HCT116 (cell line): ENCODE data around the gene MPC1. TPM values are rescaled to one million over a fixed set of nuclear protein-coding genes. Genes with fewer than 3 reads are reported as not detected.

Experiments used
- ATAC-seq: fragments of 200-7000 bp; cut with Tn5 transposase; 2 replicates; pipeline ENCODE4 v1.9.1; 2020; ENCODE audit warnings: mild to moderate bottlenecking, moderate library complexity
- BruUV-seq: library from RNA; stranded (reverse); fragments of 400-500 nt; replicated peaks from 2 replicates; lab custom pipeline; 2021; lab: Mats Ljungman, UMichigan
- CTCF ChIA-PET: fragments of 300-600 bp; sonication (Branson Sonifier 250); formaldehyde crosslinking; loops from one replicate; lab custom pipeline; 2021; ENCODE audit warnings: antibody characterized with exemption; lab: Charles Lee
- POLR2A ChIA-PET: fragments of 300-600, 350-600 bp; sonication (Branson Sonifier 250); formaldehyde crosslinking; loops from one replicate; lab custom pipeline; 2021; ENCODE audit warnings: antibody characterized with exemption; lab: Charles Lee
- RAD21 ChIA-PET, 2 experiments: fragments of 300-600 bp; sonication (Branson Sonifier 250); formaldehyde crosslinking; loops; one replicate each; lab custom pipeline; 2023; ENCODE audit warnings: low total read pairs in 2 of 2; ENCODE audit not compliant: uncharacterized antibody in 2 of 2, unreplicated experiment in 2 of 2, low non-redundant PET in 1 of 2; lab: Charles Lee
- DNase-seq: peaks from one replicate; pipeline ENCODE4 v3.0.0-alpha.2; 2010; ENCODE audit warnings: low read depth, low spot score
- H2AFZ ChIP-seq: fragments of 200-600 bp; shearing (Covaris generic), sonication (generic); 2 replicates; pipeline ENCODE4 v1.6.1; 2017; ENCODE audit warnings: low read depth, mixed run types, mixed read lengths, antibody characterized with exemption, low read length; ENCODE audit not compliant: poor library complexity, severe bottlenecking
- H3K27ac ChIP-seq: 2 replicates; pipeline ENCODE4 v1.5.1; 2012; ENCODE audit warnings: low read depth, low read length
- H3K27me3 ChIP-seq: fragments of 200-600 bp; sonication (generic); 2 replicates; pipeline ENCODE4 v1.6.1; 2016; ENCODE audit warnings: mixed run types, low read length, mixed read lengths; ENCODE audit not compliant: insufficient read depth
- H3K36me3 ChIP-seq, 2 experiments: fragments of 200-500 bp in 1 of 2; fragments of 200-600 bp in 1 of 2; sonication (Bioruptor generic) in 1 of 2; sonication (generic) in 1 of 2; 2 replicates each; pipeline versions ENCODE4 v1.5.1 to v1.6.1; 2014 to 2016; ENCODE audit warnings: low read length in 2 of 2, inconsistent platforms in 1 of 2, mixed read lengths in 1 of 2, mixed run types in 1 of 2; ENCODE audit not compliant: insufficient read depth in 2 of 2, control insufficient read depth in 1 of 2
- H3K4me1 ChIP-seq, 2 experiments: fragments of 200-600 bp in 1 of 2; sonication (generic) in 1 of 2; 2 replicates each; pipeline versions ENCODE4 v1.5.1 to v1.6.1; 2012 to 2017; ENCODE audit warnings: low read length in 2 of 2, inconsistent platforms in 1 of 2, mild to moderate bottlenecking in 1 of 2, mixed read lengths in 1 of 2, mixed run types in 1 of 2, moderate library complexity in 1 of 2; ENCODE audit not compliant: insufficient read depth in 2 of 2, control insufficient read depth in 1 of 2
- H3K4me2 ChIP-seq: fragments of 200-600 bp; sonication (generic); 2 replicates; pipeline ENCODE4 v1.6.1; 2017; ENCODE audit warnings: mixed run types, low read length, mixed read lengths
- H3K4me3 ChIP-seq, 2 experiments: fragments of 200-600 bp in 1 of 2; sonication (generic) in 1 of 2; replicated peaks in 1 of 2; 2 replicates each; pipeline ENCODE4 v1.5.1; 2011 to 2016; ENCODE audit warnings: low read length in 2 of 2, control low read depth in 1 of 2, low read depth in 1 of 2, mild to moderate bottlenecking in 1 of 2, mixed read lengths in 1 of 2, mixed run types in 1 of 2
- H3K79me2 ChIP-seq: fragments of 200-600 bp; sonication (generic); 2 replicates; pipeline ENCODE4 v1.6.1; 2017; ENCODE audit warnings: mild to moderate bottlenecking, mixed run types, low read length, moderate library complexity, mixed read lengths; ENCODE audit not compliant: insufficient read depth
- H3K9ac ChIP-seq: fragments of 200-600 bp; sonication (generic); 2 replicates; pipeline ENCODE4 v1.6.1; 2016; ENCODE audit warnings: low read length, mixed read lengths
- H3K9me2 ChIP-seq: fragments of 200-600 bp; sonication (generic), shearing (Covaris generic); 2 replicates; pipeline ENCODE4 v1.6.1; 2017; ENCODE audit warnings: mixed run types, mild to moderate bottlenecking, moderate library complexity; ENCODE audit not compliant: insufficient read depth
- H3K9me3 ChIP-seq, 2 experiments: fragments of 200-500 bp in 1 of 2; fragments of 200-600 bp in 1 of 2; sonication (Bioruptor generic) in 1 of 2; sonication (generic) in 1 of 2; 2 replicates each; pipeline ENCODE4 v1.6.1; 2014 to 2017; ENCODE audit warnings: low read length in 2 of 2, mixed read lengths in 2 of 2, inconsistent platforms in 1 of 2, low read depth in 1 of 2, mild to moderate bottlenecking in 1 of 2, mixed run types in 1 of 2, moderate library complexity in 1 of 2; ENCODE audit not compliant: control insufficient read depth in 1 of 2, insufficient read depth in 1 of 2
- H4K20me1 ChIP-seq: fragments of 200-600 bp; sonication (generic), shearing (Covaris generic); 2 replicates; pipeline ENCODE4 v1.6.1; 2017; ENCODE audit warnings: mixed run types, mild to moderate bottlenecking, moderate library complexity; ENCODE audit not compliant: insufficient read depth
- CBX3 ChIP-seq: IDR thresholded peaks from 2 replicates; pipeline ENCODE4 v1.6.1; 2012; ENCODE audit warnings: low read depth
- CEBPB ChIP-seq: IDR thresholded peaks from 2 replicates; pipeline ENCODE4 v1.6.1; 2012; ENCODE audit warnings: low read depth
- EGR1 ChIP-seq: IDR thresholded peaks from 2 replicates; pipeline ENCODE4 v1.6.1; 2012; ENCODE audit warnings: low read depth
- ELF1 ChIP-seq: IDR thresholded peaks from 2 replicates; pipeline ENCODE4 v1.6.1; 2012; ENCODE audit warnings: low read depth, borderline replicate concordance
- EZH2 ChIP-seq: fragments of 200-600 bp; sonication (generic); IDR thresholded peaks from 2 replicates; pipeline ENCODE4 v1.6.1; 2017; ENCODE audit warnings: antibody characterized with exemption, mixed run types
- EZH2phosphoT487 ChIP-seq: fragments of 200-600 bp; IDR thresholded peaks from 2 replicates; pipeline ENCODE4 v1.6.1; 2018; ENCODE audit warnings: antibody characterized with exemption, borderline replicate concordance
- FOSL1 ChIP-seq: IDR thresholded peaks from 2 replicates; pipeline ENCODE4 v1.6.1; 2012; ENCODE audit warnings: low read depth
- MAX ChIP-seq: IDR thresholded peaks from 2 replicates; pipeline ENCODE4 v1.6.1; 2012
- POLR2A ChIP-seq: IDR thresholded peaks from 2 replicates; pipeline ENCODE4 v1.7.0; 2011; ENCODE audit warnings: borderline replicate concordance; ENCODE audit not compliant: insufficient read depth, insufficient read length; ENCODE audit errors: extremely low read depth
- RAD21 ChIP-seq: IDR thresholded peaks from 2 replicates; pipeline ENCODE4 v1.6.1; 2012; ENCODE audit warnings: low read depth, mild to moderate bottlenecking
- SIN3A ChIP-seq: IDR thresholded peaks from 2 replicates; pipeline ENCODE4 v1.6.1; 2012; ENCODE audit warnings: low read depth
- SP1 ChIP-seq: IDR thresholded peaks from 2 replicates; pipeline ENCODE4 v1.6.1; 2012; ENCODE audit warnings: low read depth
- SRF ChIP-seq: IDR thresholded peaks from 2 replicates; pipeline ENCODE4 v1.6.1; 2012; ENCODE audit warnings: low read depth
- TCF7L2 ChIP-seq: IDR thresholded peaks from 2 replicates; pipeline ENCODE4 v1.7.0; 2011; ENCODE audit warnings: borderline replicate concordance, inconsistent platforms; ENCODE audit not compliant: insufficient read depth, insufficient read length; ENCODE audit errors: extremely low read depth
- YY1 ChIP-seq: IDR thresholded peaks from 2 replicates; pipeline ENCODE4 v1.6.1; 2011; ENCODE audit warnings: low read length, low read depth, moderate library complexity, mild to moderate bottlenecking; ENCODE audit not compliant: insufficient replicate concordance; ENCODE audit errors: extremely low read depth
- ZFX ChIP-seq: fragments of 450-650 bp; IDR thresholded peaks from 2 replicates; pipeline ENCODE4 v1.6.1; 2017
- intact Hi-C: fragments of 100-400 bp; cut with micrococcal nuclease; formaldehyde crosslinking; loops from 2 replicates; pipeline ENCODE4 v1.10.0; 2022
- total RNA-seq: library from RNA; stranded (reverse); gene quantifications from one replicate; pipeline ENCODE4 v1.2.1, GENCODE V29; 2021; ENCODE audit not compliant: unreplicated experiment
- TF ChIP-seq, protein P1 (sequence below): IDR thresholded peaks from 2 replicates; pipeline ENCODE4 v1.6.1; 2011; ENCODE audit warnings: mild to moderate bottlenecking, low read length, moderate library complexity; ENCODE audit not compliant: insufficient replicate concordance; ENCODE audit errors: extremely low read depth
- TF ChIP-seq, protein P2 (sequence below): IDR thresholded peaks from 2 replicates; pipeline ENCODE4 v1.6.1; 2012; ENCODE audit warnings: low read depth

The MPC1 gene
- total RNA-seq, 1 experiment from 2014 or later: 15.9 TPM

DNA sequence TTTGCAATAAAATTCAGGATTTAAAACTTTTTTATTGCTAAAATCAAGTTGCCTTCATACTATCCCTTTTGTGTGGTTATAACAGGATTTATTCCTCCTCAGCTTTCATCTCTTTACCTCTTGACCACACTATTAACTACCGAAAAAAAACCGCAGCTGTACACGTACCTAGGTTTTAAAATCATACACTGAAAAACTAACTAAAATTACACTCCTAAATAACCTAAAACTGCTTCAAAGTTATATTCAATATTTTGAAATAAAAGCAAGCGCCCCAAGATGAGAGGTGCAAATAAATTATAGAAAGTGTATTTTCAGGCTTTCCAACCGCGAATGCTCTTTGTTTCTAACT is 1.4 kb downstream of the MPC1 start (continued):
- TF ChIP-seq ELF1 (no peak), FOSL1 (no peak), SRF (no peak)

- Histone ChIP-seq H4K20me1 (no peaks in the 10 kb centered on the region), H3K79me2 (no peaks in the 10 kb centered on the region), H3K4me1 (peaks cover 4 to 17% of the 10 kb centered on the region in 2 experiments; a peak in 3 of 4 replicates), H3K9me3 (no peaks in the 10 kb centered on the region), H3K36me3 (no peaks in the 10 kb centered on the region), H3K9me2 (no peaks in the 10 kb centered on the region), H3K9ac (no peak overlapping the region), H2AFZ (no peak overlapping the region), H3K4me2 (no peak overlapping the region), H3K27me3 (no peaks in the 10 kb centered on the region), H3K4me3 (no peak overlapping the region), H3K27ac (no peak overlapping the region)
- ChIA-PET POLR2A (interaction anchor here (1.0 kb wide), 1 partner anchor 16 kb away, joined by 6 read pairs; no protein-coding TSS in a partner anchor), CTCF (interaction anchor here (0.6 kb wide), 1 partner anchor 8 kb away, joined by 3 read pairs; no protein-coding TSS in a partner anchor), RAD21 (no interaction called here)
- ATAC-seq (no peak), DNase-seq (no peak)
- intact Hi-C loops: loop anchor here (5.0 kb wide), 1 partner anchor 102 kb away; no protein-coding TSS in a partner anchor
- BruUV-seq: no TSS peak
- TF ChIP-seq CEBPB (no peak), POLR2A (no peak), EZH2phosphoT487 (no peak), SP1 (no peak), ELF1 (no peak), ZFX (no peak), EZH2 (no peak), MAX (no peak), TCF7L2 (no peak), RAD21 (no peak), CBX3 (no peak), SIN3A (no peak), SRF (no peak), FOSL1 (no peak), EGR1 (no peak), YY1 (no peak)
- TF ChIP-seq, protein P1, sequence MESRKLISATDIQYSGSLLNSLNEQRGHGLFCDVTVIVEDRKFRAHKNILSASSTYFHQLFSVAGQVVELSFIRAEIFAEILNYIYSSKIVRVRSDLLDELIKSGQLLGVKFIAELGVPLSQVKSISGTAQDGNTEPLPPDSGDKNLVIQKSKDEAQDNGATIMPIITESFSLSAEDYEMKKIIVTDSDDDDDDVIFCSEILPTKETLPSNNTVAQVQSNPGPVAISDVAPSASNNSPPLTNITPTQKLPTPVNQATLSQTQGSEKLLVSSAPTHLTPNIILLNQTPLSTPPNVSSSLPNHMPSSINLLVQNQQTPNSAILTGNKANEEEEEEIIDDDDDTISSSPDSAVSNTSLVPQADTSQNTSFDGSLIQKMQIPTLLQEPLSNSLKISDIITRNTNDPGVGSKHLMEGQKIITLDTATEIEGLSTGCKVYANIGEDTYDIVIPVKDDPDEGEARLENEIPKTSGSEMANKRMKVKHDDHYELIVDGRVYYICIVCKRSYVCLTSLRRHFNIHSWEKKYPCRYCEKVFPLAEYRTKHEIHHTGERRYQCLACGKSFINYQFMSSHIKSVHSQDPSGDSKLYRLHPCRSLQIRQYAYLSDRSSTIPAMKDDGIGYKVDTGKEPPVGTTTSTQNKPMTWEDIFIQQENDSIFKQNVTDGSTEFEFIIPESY: no peak
- TF ChIP-seq, protein P2, sequence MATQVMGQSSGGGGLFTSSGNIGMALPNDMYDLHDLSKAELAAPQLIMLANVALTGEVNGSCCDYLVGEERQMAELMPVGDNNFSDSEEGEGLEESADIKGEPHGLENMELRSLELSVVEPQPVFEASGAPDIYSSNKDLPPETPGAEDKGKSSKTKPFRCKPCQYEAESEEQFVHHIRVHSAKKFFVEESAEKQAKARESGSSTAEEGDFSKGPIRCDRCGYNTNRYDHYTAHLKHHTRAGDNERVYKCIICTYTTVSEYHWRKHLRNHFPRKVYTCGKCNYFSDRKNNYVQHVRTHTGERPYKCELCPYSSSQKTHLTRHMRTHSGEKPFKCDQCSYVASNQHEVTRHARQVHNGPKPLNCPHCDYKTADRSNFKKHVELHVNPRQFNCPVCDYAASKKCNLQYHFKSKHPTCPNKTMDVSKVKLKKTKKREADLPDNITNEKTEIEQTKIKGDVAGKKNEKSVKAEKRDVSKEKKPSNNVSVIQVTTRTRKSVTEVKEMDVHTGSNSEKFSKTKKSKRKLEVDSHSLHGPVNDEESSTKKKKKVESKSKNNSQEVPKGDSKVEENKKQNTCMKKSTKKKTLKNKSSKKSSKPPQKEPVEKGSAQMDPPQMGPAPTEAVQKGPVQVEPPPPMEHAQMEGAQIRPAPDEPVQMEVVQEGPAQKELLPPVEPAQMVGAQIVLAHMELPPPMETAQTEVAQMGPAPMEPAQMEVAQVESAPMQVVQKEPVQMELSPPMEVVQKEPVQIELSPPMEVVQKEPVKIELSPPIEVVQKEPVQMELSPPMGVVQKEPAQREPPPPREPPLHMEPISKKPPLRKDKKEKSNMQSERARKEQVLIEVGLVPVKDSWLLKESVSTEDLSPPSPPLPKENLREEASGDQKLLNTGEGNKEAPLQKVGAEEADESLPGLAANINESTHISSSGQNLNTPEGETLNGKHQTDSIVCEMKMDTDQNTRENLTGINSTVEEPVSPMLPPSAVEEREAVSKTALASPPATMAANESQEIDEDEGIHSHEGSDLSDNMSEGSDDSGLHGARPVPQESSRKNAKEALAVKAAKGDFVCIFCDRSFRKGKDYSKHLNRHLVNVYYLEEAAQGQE: no peak
These were observed 2.9 kb downstream of the MPC1 start for GRCh38 chr6:166379800-166380199.
